ENCODE data around the gene CATSPERZ. TPM values are rescaled to one million over a fixed set of nuclear protein-coding genes. Genes with fewer than 3 reads are reported as not detected.

Gene CATSPERZ
- total RNA-seq, 1 experiment from 2014 or later, result not detected

DNA sequence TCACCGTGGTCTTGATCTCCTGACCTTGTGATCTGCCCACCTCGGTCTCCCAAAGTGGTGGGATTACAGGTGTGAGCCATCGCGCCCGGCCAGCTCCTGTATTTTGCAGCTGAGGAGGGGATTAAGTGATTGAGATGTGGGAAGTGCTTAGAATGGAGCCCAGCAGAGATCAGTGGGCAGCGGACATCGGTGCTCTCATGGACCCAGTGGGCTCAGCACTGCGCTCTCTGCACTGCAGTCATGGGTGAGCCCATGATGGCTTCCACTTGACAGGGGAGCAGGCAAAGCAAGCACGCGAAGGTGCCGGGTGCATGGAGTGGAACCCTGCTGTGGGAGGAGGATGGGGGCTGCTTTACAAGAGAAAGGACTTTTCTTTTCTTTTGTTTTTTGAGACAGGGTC is 30.7 kb downstream of the CATSPERZ start:
- peak overlapping the region; percentile 83 for H3K27ac ChIP-seq
- no peaks in the 10 kb centered on the region for H3K27me3 ChIP-seq (ENCODE audit: insufficient read depth, low read depth)
- ChIA-PET CTCF (interaction anchor here (0.6 to 2.7 kb wide), 8 partner anchors 13 to 146 kb away, joined by 3 to 55 read pairs (median 10); partner anchors contain the start of genes ESRRA, PRDX5 and TRMT112), POLR2A (ENCODE audit: unreplicated experiment) (interaction anchor here (1.1 kb wide), 1 partner anchor 10 kb away, joined by 5 read pairs; no protein-coding TSS in a partner anchor)
- peak overlapping the region; percentile 71 for H3K4me2 ChIP-seq
- no peaks in the 10 kb centered on the region for H3K9me3 ChIP-seq (ENCODE audit: insufficient read depth, low read depth)
- no peaks in the 10 kb centered on the region for H3K9me2 ChIP-seq (ENCODE audit: insufficient read depth)
- no peaks in the 10 kb centered on the region for H3K36me3 ChIP-seq (ENCODE audit: low read depth)
- intact Hi-C loops (cut with micrococcal nuclease; ENCODE audit: unreplicated experiment), result no loop called here
- no peak for TF ChIP-seq EZH2 (IDR thresholded peaks at IDR 0.05; ENCODE audit: low read depth)
- TF ChIP-seq CTCF (conservative IDR thresholded peaks at IDR 0.05), result no peak
- BruUV-seq (replicated peaks), result no TSS peak
- H3K4me1 ChIP-seq (replicated peaks; ENCODE audit: insufficient read depth), result peaks cover 43% of the 10 kb centered on the region
- peaks cover 51% of the 10 kb centered on the region for H3F3A ChIP-seq (ENCODE audit: insufficient read depth, low read depth)
- DNase-seq, result no peak
- H3K79me2 ChIP-seq (ENCODE audit: low read depth), result no peaks in the 10 kb centered on the region
- H3K4me3 ChIP-seq, result no peak overlapping the region
- H4K20me1 ChIP-seq (ENCODE audit: insufficient read depth), result no peaks in the 10 kb centered on the region
- H2AFZ ChIP-seq, result no peak overlapping the region

- Histone ChIP-seq H3F3A (ENCODE audit: insufficient read depth, low read depth) (peaks cover 56% of the 10 kb centered on the region), H3K9me3 (ENCODE audit: insufficient read depth, low read depth) (no peaks in the 10 kb centered on the region), H3K27ac (peak overlapping the region; percentile 83), H3K9me2 (ENCODE audit: insufficient read depth) (no peaks in the 10 kb centered on the region), H2AFZ (peak overlapping the region; percentile 56; the same call in 1 of the 2 replicates), H3K4me3 (no peak overlapping the region; the same call in 1 of the 2 replicates), H3K4me2 (peak overlapping the region; percentile 71), H3K79me2 (ENCODE audit: low read depth) (no peaks in the 10 kb centered on the region), H3K27me3 (ENCODE audit: insufficient read depth, low read depth) (no peaks in the 10 kb centered on the region), H3K36me3 (ENCODE audit: low read depth) (no peaks in the 10 kb centered on the region), H3K4me1 (replicated peaks; ENCODE audit: insufficient read depth) (peaks cover 51% of the 10 kb centered on the region), H4K20me1 (ENCODE audit: insufficient read depth) (no peaks in the 10 kb centered on the region)
- peak; percentile 97 to 99 for DNase-seq
- ChIA-PET CTCF (interaction anchor here (0.6 to 2.7 kb wide), 16 partner anchors 10 to 147 kb away, joined by 3 to 55 read pairs (median 4); partner anchors contain the start of genes ESRRA, PRDX5 and TRMT112), POLR2A (ENCODE audit: unreplicated experiment) (interaction anchor here (0.6 to 1.4 kb wide), 6 partner anchors 10 to 127 kb away, joined by 3 to 23 read pairs (median 6); partner anchors contain the start of genes PRDX5 and TRMT112)
- intact Hi-C loops (cut with micrococcal nuclease; ENCODE audit: unreplicated experiment), result loop anchor here (1.0 kb wide), 3 partner anchors 10 to 25 kb away; partner anchors contain the start of gene TRMT112
- BruUV-seq (replicated peaks), result no TSS peak
- no peak for TF ChIP-seq EZH2 (IDR thresholded peaks at IDR 0.05; ENCODE audit: low read depth)
- peak; percentile 88 for TF ChIP-seq CTCF (conservative IDR thresholded peaks at IDR 0.05)
Observed at GRCh38 chr11:64331569-64332371, 31.6 kb downstream of the CATSPERZ start.

GRCh38 chr11:64333556-64333955 is 33.4 kb downstream of the CATSPERZ start:
- Histone ChIP-seq H3K27me3 (ENCODE audit: insufficient read depth, low read depth) (no peaks in the 10 kb centered on the region), H4K20me1 (ENCODE audit: insufficient read depth) (no peaks in the 10 kb centered on the region), H3K9me3 (ENCODE audit: insufficient read depth, low read depth) (no peaks in the 10 kb centered on the region), H3K27ac (no peak overlapping the region), H3K4me3 (no peak overlapping the region), H3K9me2 (ENCODE audit: insufficient read depth) (no peaks in the 10 kb centered on the region), H3K36me3 (ENCODE audit: low read depth) (no peaks in the 10 kb centered on the region), H3K4me1 (replicated peaks; ENCODE audit: insufficient read depth) (peaks cover 51% of the 10 kb centered on the region), H3K4me2 (no peak overlapping the region), H3F3A (ENCODE audit: insufficient read depth, low read depth) (peaks cover 55% of the 10 kb centered on the region), H3K79me2 (ENCODE audit: low read depth) (no peaks in the 10 kb centered on the region), H2AFZ (no peak overlapping the region)
- CTCF ChIA-PET, result interaction anchor here (0.7 to 2.7 kb wide), 2 partner anchors 16 to 72 kb away, joined by 15 to 55 read pairs; partner anchors contain the start of genes PRDX5 and TRMT112
- DNase-seq, result no peak
- POLR2A ChIA-PET (ENCODE audit: unreplicated experiment), result no interaction called here
- TF ChIP-seq EZH2 (IDR thresholded peaks at IDR 0.05; ENCODE audit: low read depth), result no peak
- TF ChIP-seq CTCF (conservative IDR thresholded peaks at IDR 0.05), result no peak
- intact Hi-C loops (cut with micrococcal nuclease; ENCODE audit: unreplicated experiment), result no loop called here
- no TSS peak for BruUV-seq (replicated peaks)
